ENCODE data around the gene STK33.

The STK33 gene

GRCh38 chr11:8593935-8594909 is at the start of gene STK33:
Gene STK33, minus strand, starts transcription at chr11:8594228. Its CDS starts 119,323 bp downstream, at chr11:8474905.
- no peak for DNase-seq (ENCODE audit: low read depth)
- peak within 1 kb of the TSS; percentile 54 for H3K4me3 ChIP-seq (ENCODE audit: low read length)
- TF ChIP-seq CTCF (conservative IDR thresholded peaks at IDR 0.05; ENCODE audit: low read length), result no peak

GRCh38 chr11:8642196-8642841 is 48.3 kb upstream of the STK33 start:
- no peak for DNase-seq (ENCODE audit: low read depth)
- TF ChIP-seq CTCF (conservative IDR thresholded peaks at IDR 0.05; ENCODE audit: low read length), result no peak
- H3K4me3 ChIP-seq (ENCODE audit: low read length), result no peak overlapping the region

GRCh38 chr11:8641332-8641731 is 47.3 kb upstream of the STK33 start:
- no peak for TF ChIP-seq CTCF (conservative IDR thresholded peaks at IDR 0.05; ENCODE audit: low read length)
- no peak overlapping the region for H3K4me3 ChIP-seq (ENCODE audit: low read length)
- no peak for DNase-seq (ENCODE audit: low read depth)

GRCh38 chr11:8640267-8640906 is 46.4 kb upstream of the STK33 start:
- no peak for TF ChIP-seq CTCF (conservative IDR thresholded peaks at IDR 0.05; ENCODE audit: low read length)
- no peak overlapping the region for H3K4me3 ChIP-seq (ENCODE audit: low read length)
- no peak for DNase-seq (ENCODE audit: low read depth)

GRCh38 chr11:8639655-8640054 is 45.6 kb upstream of the STK33 start:
- no peak for TF ChIP-seq CTCF (conservative IDR thresholded peaks at IDR 0.05; ENCODE audit: low read length)
- H3K4me3 ChIP-seq (ENCODE audit: low read length), result no peak overlapping the region
- DNase-seq (ENCODE audit: low read depth), result no peak

- no peak for DNase-seq (ENCODE audit: low read depth)
- H3K4me3 ChIP-seq (ENCODE audit: low read length), result no peak overlapping the region
- no peak for TF ChIP-seq CTCF (conservative IDR thresholded peaks at IDR 0.05; ENCODE audit: low read length)
These were observed 44.3 kb upstream of the STK33 start for GRCh38 chr11:8638300-8638699.

Data from AG10803 (cell line).